Spleen (tissue), 11 donors: Measurements from ENCODE around the gene TXNL4B. TPM values are rescaled to one million over a fixed set of nuclear protein-coding genes. Genes with fewer than 3 reads are reported as not detected.

Source experiments
- DNase-seq: peaks from one replicate; pipeline ENCODE4 v3.0.0-alpha.2; 2020
- H3K27ac ChIP-seq, 8 donors: fragments of 200-600 bp; sonication (generic) in 7 of 8; 1 replicate in 4 of 8; 2 replicates in 4 of 8; pipeline versions ENCODE4 v1.5.0 to v1.8.0; 2016 to 2021; ENCODE audit warnings: inconsistent platforms in 4 of 8, mild to moderate bottlenecking in 4 of 8, moderate library complexity in 1 of 8
- H3K27me3 ChIP-seq, 7 donors: fragments of 200-600 bp; sonication (generic) in 6 of 7; replicated peaks in 1 of 7; 1 replicate in 4 of 7; 2 replicates in 3 of 7; pipeline versions ENCODE4 v1.5.0 to v1.8.0; 2016 to 2021; ENCODE audit warnings: inconsistent platforms in 3 of 7, mild to moderate bottlenecking in 1 of 7
- H3K36me3 ChIP-seq, 6 donors: fragments of 200-600 bp; sonication (generic) in 5 of 6; 1 replicate in 4 of 6; 2 replicates in 2 of 6; pipeline versions ENCODE4 v1.5.0 to v1.8.0; 2016 to 2021; ENCODE audit warnings: inconsistent platforms in 2 of 6
- H3K4me1 ChIP-seq, 6 donors: fragments of 200-600 bp; sonication (generic) in 5 of 6; 1 replicate in 3 of 6; 2 replicates in 3 of 6; pipeline versions ENCODE4 v1.5.0 to v1.8.0; 2016 to 2021; ENCODE audit warnings: inconsistent platforms in 3 of 6
- H3K4me3 ChIP-seq, 8 donors: fragments of 200-600 bp; sonication (generic) in 7 of 8; 1 replicate in 4 of 8; 2 replicates in 4 of 8; pipeline versions ENCODE4 v1.5.0 to v1.8.0; 2016 to 2021; ENCODE audit warnings: inconsistent platforms in 4 of 8, mild to moderate bottlenecking in 4 of 8, moderate library complexity in 2 of 8
- H3K9me3 ChIP-seq, 8 donors: fragments of 200-600 bp; sonication (generic) in 7 of 8; 1 replicate in 4 of 8; 2 replicates in 4 of 8; pipeline versions ENCODE4 v1.5.0 to v1.8.0; 2016 to 2021; ENCODE audit warnings: inconsistent platforms in 4 of 8
- POLR2A ChIP-seq, 3 donors: fragments of 450-650 bp; IDR thresholded peaks; one replicate each; pipeline ENCODE4 v1.5.1; 2017; ENCODE audit warnings: antibody characterized with exemption in 3 of 3, mild to moderate bottlenecking in 1 of 3
- POLR2AphosphoS5 ChIP-seq, 3 donors: sonication (generic); formaldehyde crosslinking; IDR thresholded peaks; one replicate each; pipeline ENCODE4 v1.5.1; 2017; ENCODE audit warnings: antibody characterized with exemption in 3 of 3
- whole genome bisulfite sequencing, 5 donors: extraction: QIAGEN DNeasy Blood & Tissue Kit in 3 of 5; methylation state at CpG; one replicate each; pipeline versions ENCODE4 v1.1.5 to v1.1.7; 2013 to 2018; 5-methylcytosine and 5-hydroxymethylcytosine counted together
- intact Hi-C: fragments of 100-400 bp; cut with DNase I; formaldehyde crosslinking; loops from one replicate; pipeline ENCODE4 v1.15.0; 2023; ENCODE audit warnings: low total_unique reads
- polyA plus RNA-seq, 3 donors: library from polyadenylated mRNA; stranded (reverse); fragments of 200-250 nt; gene quantifications; one replicate each; pipeline ENCODE4 v1.2.1, GENCODE V29; 2013
- total RNA-seq, 7 donors: library from RNA; depleted of rRNA in 3 of 7; stranded (reverse); fragments of >200 nt in 3 of 7; fragmentation: NEBNext Ultra II Directional in 4 of 7; extraction: Animal tissue kit (Norgen Biotek cat#: 25700) in 4 of 7; gene quantifications; one replicate each; pipeline versions ENCODE4 v1.1.0 to v1.2.1, GENCODE V29; 2016 to 2021
- TF ChIP-seq, protein P1 (sequence below), 11 experiments: fragments of 200-600 bp in 7 of 11; fragments of 450-650 bp in 4 of 11; sonication (generic) in 4 of 11; IDR thresholded peaks in 8 of 11; conservative IDR thresholded peaks in 3 of 11; 1 replicate in 7 of 11; 2 replicates in 4 of 11; pipeline versions ENCODE4 v1.4.0 to v1.8.0; 2016 to 2021; ENCODE audit warnings: antibody characterized with exemption in 11 of 11, inconsistent platforms in 4 of 11, mild to moderate bottlenecking in 1 of 11
- donor health status: healthy with polysubstance abuse.
- donor health status: DM: no; HTN: no; CAD: no; lungs with moderate emphysema.
- donor health status: DM: no; HTN: no; CAD: no.
- donor health status: Bipolar disorder and iron deficiency.
- donor health status: healthy.
- donor health status: DM: no; HTN: no; CAD: no.
- donor health status: DM: yes; HTN: yes; CAD: no.

Gene TXNL4B
- total and polyA plus RNA-seq, 10 donors = 5.7 to 21.3 (median 13.7) TPM

DNA sequence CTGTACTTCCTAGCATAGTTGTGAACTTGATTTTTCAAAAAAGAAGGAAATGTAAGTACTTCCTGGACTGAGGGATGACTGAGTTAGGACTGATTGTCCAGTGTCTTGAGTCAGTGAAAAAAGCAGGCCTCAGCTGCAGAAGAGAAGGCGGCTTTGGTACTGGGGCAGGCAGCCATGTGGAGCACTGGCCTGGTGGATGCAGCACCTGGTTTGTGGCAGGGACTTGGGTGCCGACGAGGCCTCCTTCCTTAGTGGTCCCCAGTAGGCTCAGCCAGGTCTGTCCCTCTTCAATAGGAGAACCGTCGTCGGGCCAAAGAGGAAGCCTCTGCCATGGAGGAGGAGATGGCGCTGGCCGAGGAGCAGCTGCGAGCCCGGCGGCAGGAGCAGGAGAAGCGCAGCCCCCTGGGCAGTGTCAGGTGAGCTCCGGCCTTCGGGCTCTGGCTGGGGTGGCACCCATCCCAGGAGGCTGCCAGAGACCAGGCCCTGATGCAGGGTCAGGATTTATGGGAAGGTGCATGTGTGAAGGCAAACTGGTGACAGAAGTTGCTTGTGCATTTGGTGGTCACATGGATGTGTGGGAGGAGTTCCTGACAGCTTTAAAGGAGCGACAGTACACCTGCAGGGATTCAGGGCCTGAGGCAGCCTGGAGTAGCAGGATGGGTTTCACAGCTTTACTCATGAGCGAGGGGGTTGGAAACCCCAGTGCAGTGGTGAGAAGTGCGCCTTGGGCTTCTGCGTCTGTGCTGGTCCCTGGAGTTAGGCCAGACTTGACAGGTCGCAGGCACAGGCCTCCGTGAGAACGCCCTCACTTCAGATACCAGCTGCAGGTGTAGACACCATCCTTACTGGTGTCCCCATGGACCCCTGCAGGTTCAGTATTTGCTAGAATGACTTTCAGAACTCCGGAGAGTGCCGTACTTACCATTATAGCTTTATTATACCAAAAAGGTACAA lies 17.5 kb upstream of the TXNL4B start:
- WGBS, 5 donors = 94 to 98% (median 97%) methylated on average over 23 of the region's 23 CpGs
- no peak overlapping the region for H3K4me3 ChIP-seq
- peak; percentile 64 for DNase-seq
- no peak for TF ChIP-seq POLR2A (IDR thresholded peaks at IDR 0.05)
- TF ChIP-seq POLR2AphosphoS5 (IDR thresholded peaks at IDR 0.05) = peak in 1 of 3 donors; percentile 45
- intact Hi-C loops = no loop called here
- peaks cover 9 to 81% (median 75%) of the 10 kb centered on the region in 6 donors for H3K36me3 ChIP-seq
- no peaks in the 10 kb centered on the region for H3K27me3 ChIP-seq
- H3K27ac ChIP-seq = no peak overlapping the region
- H3K9me3 ChIP-seq = peaks cover 0 to 4% (median 0%) of the 10 kb centered on the region in 8 donors
- no peaks in the 10 kb centered on the region for H3K4me1 ChIP-seq

DNA sequence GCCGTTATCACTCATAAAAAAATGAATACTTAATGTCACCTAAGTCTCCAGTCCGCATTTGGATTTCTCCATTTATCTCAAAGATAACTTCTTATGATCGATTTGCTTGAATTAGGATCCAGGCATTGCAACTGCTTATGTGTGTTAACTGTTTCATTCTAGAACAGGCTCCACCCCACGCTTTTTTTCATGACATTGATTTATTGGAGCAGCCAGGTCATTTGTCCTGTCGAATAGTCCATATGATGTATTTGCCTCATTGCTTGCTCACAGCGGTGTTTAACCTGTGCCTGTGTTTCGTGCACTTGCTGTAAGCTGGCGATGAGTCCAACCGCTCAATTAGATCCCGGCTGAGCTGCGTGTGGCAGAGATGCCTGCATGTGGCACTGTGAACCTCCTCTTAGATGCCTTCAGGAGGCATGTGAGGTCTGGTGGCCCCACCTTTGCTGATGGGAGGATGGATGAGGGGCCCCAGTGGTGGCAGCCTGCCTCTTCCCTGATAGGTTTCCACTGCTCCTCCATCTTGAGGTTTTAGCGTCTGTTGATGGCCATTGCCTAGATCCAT lies 16.6 kb upstream of the TXNL4B start:
- no peaks in the 10 kb centered on the region for H3K27me3 ChIP-seq
- H3K36me3 ChIP-seq = peaks cover 13 to 90% (median 84%) of the 10 kb centered on the region in 6 donors
- peak; percentile 61 for DNase-seq
- TF ChIP-seq POLR2A (IDR thresholded peaks at IDR 0.05) (no peak), POLR2AphosphoS5 (IDR thresholded peaks at IDR 0.05) (no peak)
- TF ChIP-seq, protein P1, sequence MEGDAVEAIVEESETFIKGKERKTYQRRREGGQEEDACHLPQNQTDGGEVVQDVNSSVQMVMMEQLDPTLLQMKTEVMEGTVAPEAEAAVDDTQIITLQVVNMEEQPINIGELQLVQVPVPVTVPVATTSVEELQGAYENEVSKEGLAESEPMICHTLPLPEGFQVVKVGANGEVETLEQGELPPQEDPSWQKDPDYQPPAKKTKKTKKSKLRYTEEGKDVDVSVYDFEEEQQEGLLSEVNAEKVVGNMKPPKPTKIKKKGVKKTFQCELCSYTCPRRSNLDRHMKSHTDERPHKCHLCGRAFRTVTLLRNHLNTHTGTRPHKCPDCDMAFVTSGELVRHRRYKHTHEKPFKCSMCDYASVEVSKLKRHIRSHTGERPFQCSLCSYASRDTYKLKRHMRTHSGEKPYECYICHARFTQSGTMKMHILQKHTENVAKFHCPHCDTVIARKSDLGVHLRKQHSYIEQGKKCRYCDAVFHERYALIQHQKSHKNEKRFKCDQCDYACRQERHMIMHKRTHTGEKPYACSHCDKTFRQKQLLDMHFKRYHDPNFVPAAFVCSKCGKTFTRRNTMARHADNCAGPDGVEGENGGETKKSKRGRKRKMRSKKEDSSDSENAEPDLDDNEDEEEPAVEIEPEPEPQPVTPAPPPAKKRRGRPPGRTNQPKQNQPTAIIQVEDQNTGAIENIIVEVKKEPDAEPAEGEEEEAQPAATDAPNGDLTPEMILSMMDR (IDR thresholded peaks at IDR 0.05 in 8 of 11, conservative IDR thresholded peaks at IDR 0.05 in 3 of 11) = no peak
- WGBS, 5 donors = 92 to 97% (median 96%) methylated on average over 12 of the region's 12 CpGs
- peaks cover 0 to 1% (median 0%) of the 10 kb centered on the region in 8 donors for H3K9me3 ChIP-seq
- intact Hi-C loops = no loop called here
- no peak overlapping the region for H3K27ac ChIP-seq
- no peaks in the 10 kb centered on the region for H3K4me1 ChIP-seq
- no peak overlapping the region for H3K4me3 ChIP-seq

DNA sequence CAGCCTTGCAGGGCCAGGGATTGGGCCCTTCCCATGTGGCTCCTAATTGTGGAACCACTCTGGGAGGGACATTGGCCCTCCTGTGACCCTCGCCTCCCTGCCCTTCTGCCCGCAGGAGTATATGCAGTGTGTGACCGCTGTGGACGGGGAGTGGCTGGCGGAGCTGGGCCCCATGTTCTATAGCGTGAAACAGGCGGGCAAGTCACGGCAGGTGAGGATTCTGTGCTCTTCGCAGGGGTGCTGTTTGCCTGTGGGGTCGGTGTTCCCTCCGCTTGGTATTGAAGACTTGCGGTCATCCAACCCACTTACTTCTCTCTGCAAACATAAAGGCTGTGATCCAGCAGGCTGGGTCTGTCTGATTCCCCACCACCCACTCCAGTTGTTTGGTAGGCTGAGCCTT lies 15.9 kb upstream of the TXNL4B start:
- Histone ChIP-seq H3K9me3 (no peaks in the 10 kb centered on the region), H3K4me1 (no peaks in the 10 kb centered on the region), H3K36me3 (peaks cover 17 to 98% (median 92%) of the 10 kb centered on the region in 6 donors), H3K4me3 (no peak overlapping the region), H3K27me3 (no peaks in the 10 kb centered on the region), H3K27ac (no peak overlapping the region)
- 93 to 99% (median 98%) methylated on average over 12 of the region's 12 CpGs for WGBS, 5 donors
- intact Hi-C loops = no loop called here
- TF ChIP-seq POLR2A (IDR thresholded peaks at IDR 0.05) (no peak), POLR2AphosphoS5 (IDR thresholded peaks at IDR 0.05) (no peak)
- TF ChIP-seq, protein P1 (IDR thresholded peaks at IDR 0.05 in 8 of 11, conservative IDR thresholded peaks at IDR 0.05 in 3 of 11) = no peak
- peak; percentile 52 for DNase-seq

DNA sequence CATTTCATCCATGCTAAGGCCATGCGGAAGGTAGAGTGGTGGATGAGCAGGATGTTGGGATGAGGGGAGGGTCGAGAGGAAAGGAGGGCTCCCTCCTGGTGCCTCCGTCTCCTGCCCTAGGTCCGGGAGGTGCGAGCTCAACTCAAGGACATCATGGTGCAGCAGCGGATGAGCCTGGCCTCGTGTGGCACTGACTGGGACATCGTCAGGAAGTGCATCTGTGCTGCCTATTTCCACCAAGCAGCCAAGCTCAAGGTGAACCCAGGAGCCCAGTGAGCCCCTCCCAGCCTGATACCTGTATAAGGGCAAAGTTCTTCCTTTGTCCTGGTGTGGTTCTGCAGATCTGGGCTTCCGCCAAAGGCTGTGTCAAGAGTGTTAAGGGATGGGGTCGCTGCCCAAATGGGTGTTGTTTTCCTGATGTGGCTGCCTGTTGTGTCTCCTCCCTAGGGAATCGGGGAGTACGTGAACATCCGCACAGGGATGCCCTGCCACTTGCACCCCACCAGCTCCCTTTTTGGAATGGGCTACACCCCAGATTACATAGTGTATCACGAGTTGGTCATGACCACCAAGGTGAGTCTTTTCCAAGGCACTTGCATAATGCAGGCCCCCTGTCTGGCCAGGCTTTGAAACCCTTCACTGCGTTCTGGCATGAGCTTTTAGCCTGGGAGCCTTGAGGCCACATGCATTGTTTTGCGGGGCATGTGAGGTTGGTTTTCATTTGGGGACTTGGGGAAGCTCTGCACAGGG lies 15.1 kb upstream of the TXNL4B start:
- TF ChIP-seq POLR2AphosphoS5 (IDR thresholded peaks at IDR 0.05) (peak; percentile 36 to 61 (median 54)), POLR2A (IDR thresholded peaks at IDR 0.05) (no peak)
- TF ChIP-seq, protein P1 (IDR thresholded peaks at IDR 0.05 in 8 of 11, conservative IDR thresholded peaks at IDR 0.05 in 3 of 11) = no peak
- 70 to 81% (median 72%) methylated on average over 13 to 16 of the region's 16 CpGs for WGBS, 5 donors
- intact Hi-C loops = no loop called here
- Histone ChIP-seq H3K4me3 (no peak overlapping the region), H3K4me1 (no peaks in the 10 kb centered on the region), H3K9me3 (no peaks in the 10 kb centered on the region), H3K27ac (no peak overlapping the region), H3K36me3 (peaks cover 21 to 100% (median 99%) of the 10 kb centered on the region in 6 donors), H3K27me3 (no peaks in the 10 kb centered on the region)
- DNase-seq = no peak
